Liver (tissue), 9 donors: ENCODE measurements around the gene UNC5B. TPM values are rescaled to one million over a fixed set of nuclear protein-coding genes. Genes with fewer than 3 reads are reported as not detected.

Experiments
- DNase-seq: peaks from one replicate; pipeline ENCODE4 v3.0.0-alpha.2; 2017; ENCODE audit warnings: low spot score
- H3K27ac ChIP-seq, 2 donors: one replicate each; pipeline ENCODE4 v1.7.0; 2013; ENCODE audit warnings: inconsistent platforms in 2 of 2, low read length in 2 of 2, control low read depth in 1 of 2, low read depth in 1 of 2, mild to moderate bottlenecking in 1 of 2
- H3K27me3 ChIP-seq, 4 donors: one replicate each; pipeline versions ENCODE4 v1.6.1 to v1.7.0; 2013; ENCODE audit warnings: low read length in 3 of 4, inconsistent platforms in 1 of 4, mild to moderate bottlenecking in 1 of 4, moderate library complexity in 1 of 4; ENCODE audit not compliant: control insufficient read depth in 4 of 4, insufficient read depth in 4 of 4
- H3K36me3 ChIP-seq, 4 donors: one replicate each; pipeline versions ENCODE4 v1.6.1 to v1.7.0; 2013; ENCODE audit warnings: low read length in 3 of 4, mild to moderate bottlenecking in 3 of 4, low read depth in 1 of 4, moderate library complexity in 1 of 4; ENCODE audit not compliant: control insufficient read depth in 4 of 4, insufficient read depth in 3 of 4
- H3K4me1 ChIP-seq, 4 donors: one replicate each; pipeline versions ENCODE4 v1.6.1 to v1.7.0; 2013; ENCODE audit warnings: low read length in 3 of 4, mild to moderate bottlenecking in 3 of 4, moderate library complexity in 1 of 4; ENCODE audit not compliant: control insufficient read depth in 4 of 4, insufficient read depth in 4 of 4
- H3K4me3 ChIP-seq, 3 donors: one replicate each; pipeline versions ENCODE4 v1.6.1 to v1.7.0; 2013; ENCODE audit warnings: low read length in 3 of 3, control low read depth in 1 of 3, low read depth in 1 of 3, mild to moderate bottlenecking in 1 of 3
- H3K9ac ChIP-seq, 2 donors: one replicate each; pipeline ENCODE4 v1.7.0; 2013; ENCODE audit warnings: low read length in 2 of 2, mild to moderate bottlenecking in 2 of 2, moderate library complexity in 2 of 2, control low read depth in 1 of 2, low read depth in 1 of 2
- H3K9me3 ChIP-seq, 4 donors: one replicate each; pipeline versions ENCODE4 v1.6.1 to v1.7.0; 2013; ENCODE audit warnings: low read length in 3 of 4; ENCODE audit not compliant: control insufficient read depth in 4 of 4
- CTCF ChIP-seq: fragments of 150-350 bp; IDR thresholded peaks from 2 replicates; pipeline ENCODE4 v1.5.1; 2017; ENCODE audit warnings: improper control_type of control experiment, low read depth, low read length; ENCODE audit not compliant: missing input control
- EGR1 ChIP-seq, 2 donors: IDR thresholded peaks; 2 replicates each; pipeline ENCODE4 v1.6.1; 2016 to 2018; ENCODE audit warnings: antibody characterized with exemption in 2 of 2, low read depth in 2 of 2
- FOXA1 ChIP-seq: IDR thresholded peaks from 2 replicates; pipeline ENCODE4 v1.6.1; 2016; ENCODE audit warnings: antibody characterized with exemption
- FOXA2 ChIP-seq: IDR thresholded peaks from 2 replicates; pipeline ENCODE4 v1.6.1; 2016; ENCODE audit warnings: antibody characterized with exemption
- GABPA ChIP-seq, 2 donors: IDR thresholded peaks in 1 of 2; conservative IDR thresholded peaks in 1 of 2; 2 replicates each; pipeline ENCODE4 v1.6.1; 2016; ENCODE audit warnings: antibody characterized with exemption in 2 of 2, mild to moderate bottlenecking in 1 of 2, moderate library complexity in 1 of 2
- HNF4A ChIP-seq, 2 donors: conservative IDR thresholded peaks; 2 replicates each; pipeline ENCODE4 v1.6.1; 2016; ENCODE audit warnings: antibody characterized with exemption in 2 of 2, mild to moderate bottlenecking in 2 of 2
- HNF4G ChIP-seq: IDR thresholded peaks from 2 replicates; pipeline ENCODE4 v1.6.1; 2016; ENCODE audit warnings: antibody characterized with exemption
- JUND ChIP-seq, 2 donors: IDR thresholded peaks; 2 replicates each; pipeline ENCODE4 v1.6.1; 2016; ENCODE audit warnings: antibody characterized with exemption in 2 of 2
- NR2F2 ChIP-seq: IDR thresholded peaks from 2 replicates; pipeline ENCODE4 v1.6.1; 2016; ENCODE audit warnings: antibody characterized with exemption
- RAD21 ChIP-seq, 2 donors: IDR thresholded peaks; 2 replicates each; pipeline ENCODE4 v1.6.1; 2016; ENCODE audit warnings: antibody characterized with exemption in 2 of 2, mild to moderate bottlenecking in 2 of 2
- REST ChIP-seq: IDR thresholded peaks from 2 replicates; pipeline ENCODE4 v1.6.1; 2016; ENCODE audit warnings: antibody characterized with exemption, mild to moderate bottlenecking
- RXRA ChIP-seq, 2 donors: IDR thresholded peaks; 2 replicates each; pipeline ENCODE4 v1.6.1; 2017 to 2018; ENCODE audit warnings: antibody characterized with exemption in 2 of 2, mild to moderate bottlenecking in 1 of 2
- SP1 ChIP-seq: IDR thresholded peaks from 2 replicates; pipeline ENCODE4 v1.6.1; 2018; ENCODE audit warnings: antibody characterized with exemption, mild to moderate bottlenecking
- TAF1 ChIP-seq: conservative IDR thresholded peaks from 2 replicates; pipeline ENCODE4 v1.6.1; 2016; ENCODE audit warnings: antibody characterized with exemption, mild to moderate bottlenecking
- WGBS: extraction: QIAGEN DNeasy Blood & Tissue Kit; methylation state at CpG from one replicate; pipeline ENCODE4 v1.1.7; 2013; 5-methylcytosine and 5-hydroxymethylcytosine counted together
- polyA plus RNA-seq, 2 donors: library from polyadenylated mRNA; stranded (reverse) in 1 of 2; unstranded in 1 of 2; fragments of 200-250 nt in 1 of 2; fragments of >200 nt in 1 of 2; fragmentation: Nextera tagmentation in 1 of 2; extraction: Ambion mirVana in 1 of 2; gene quantifications; one replicate each; pipeline versions ENCODE4 v1.2.1 to v1.2.3, GENCODE V29; 2013 to 2015
- total RNA-seq, 2 donors: library from RNA; depleted of rRNA; stranded (reverse); fragments of >200 nt; gene quantifications; one replicate each; pipeline ENCODE4 v1.2.3, GENCODE V29; 2014
- TF ChIP-seq, protein P1 (sequence below): IDR thresholded peaks from 2 replicates; pipeline ENCODE4 v1.6.1; 2016; ENCODE audit warnings: antibody characterized with exemption
- TF ChIP-seq, protein P2 (sequence below): IDR thresholded peaks from 2 replicates; pipeline ENCODE4 v1.6.1; 2016; ENCODE audit warnings: antibody characterized with exemption
- TF ChIP-seq, protein P3 (sequence below): IDR thresholded peaks from 2 replicates; pipeline ENCODE4 v1.6.1; 2016; ENCODE audit warnings: antibody characterized with exemption
- donor health status: healthy.
- donor health status: healthy.
- donor health status: healthy.
- donor health status: healthy.
- donor health status: healthy.

Gene UNC5B
- total and polyA plus RNA-seq, 4 donors, result 0.56 to 1.8 (median 1.3) TPM

DNA sequence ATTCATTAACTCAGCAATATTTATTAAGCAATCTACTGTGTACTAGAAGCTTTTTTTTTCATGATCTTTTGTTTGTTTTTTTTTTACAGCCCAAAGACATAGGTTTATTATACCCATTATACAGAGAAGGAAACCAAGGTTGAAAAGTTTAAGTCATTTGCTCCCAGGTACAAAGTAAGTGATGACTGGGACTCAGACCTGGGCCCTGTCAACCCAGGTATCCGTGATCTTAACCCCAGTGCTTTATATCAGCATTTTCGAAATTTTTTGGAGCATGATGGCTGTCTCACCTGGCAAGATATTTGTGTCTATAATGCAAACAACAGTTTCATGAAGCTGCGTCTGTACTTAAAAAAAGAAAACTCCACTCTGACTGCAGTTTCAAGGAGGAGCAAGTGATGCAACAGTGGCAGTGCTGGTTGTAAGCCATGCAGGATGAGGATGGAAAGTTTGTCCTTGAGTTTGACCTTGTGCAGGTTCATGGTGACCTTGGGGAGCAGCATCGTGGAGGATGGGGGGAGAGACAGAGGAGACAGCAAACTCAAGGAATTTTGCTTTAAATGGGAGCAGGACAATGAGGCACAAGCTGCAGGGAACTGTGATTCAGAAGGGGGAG lies 118.5 kb downstream of the UNC5B start:
- H3K27me3 ChIP-seq, result no peaks in the 10 kb centered on the region
- TF ChIP-seq EGR1 (IDR thresholded peaks at IDR 0.05; ENCODE audit: low read depth in 2 of 2) (no peak), RAD21 (IDR thresholded peaks at IDR 0.05) (no peak), REST (no peak), CTCF (no peak), TAF1 (no peak), HNF4A (conservative IDR thresholded peaks at IDR 0.05) (no peak), HNF4G (no peak), JUND (IDR thresholded peaks at IDR 0.05) (no peak), FOXA2 (no peak), NR2F2 (no peak), FOXA1 (no peak)
- TF ChIP-seq, protein P1, sequence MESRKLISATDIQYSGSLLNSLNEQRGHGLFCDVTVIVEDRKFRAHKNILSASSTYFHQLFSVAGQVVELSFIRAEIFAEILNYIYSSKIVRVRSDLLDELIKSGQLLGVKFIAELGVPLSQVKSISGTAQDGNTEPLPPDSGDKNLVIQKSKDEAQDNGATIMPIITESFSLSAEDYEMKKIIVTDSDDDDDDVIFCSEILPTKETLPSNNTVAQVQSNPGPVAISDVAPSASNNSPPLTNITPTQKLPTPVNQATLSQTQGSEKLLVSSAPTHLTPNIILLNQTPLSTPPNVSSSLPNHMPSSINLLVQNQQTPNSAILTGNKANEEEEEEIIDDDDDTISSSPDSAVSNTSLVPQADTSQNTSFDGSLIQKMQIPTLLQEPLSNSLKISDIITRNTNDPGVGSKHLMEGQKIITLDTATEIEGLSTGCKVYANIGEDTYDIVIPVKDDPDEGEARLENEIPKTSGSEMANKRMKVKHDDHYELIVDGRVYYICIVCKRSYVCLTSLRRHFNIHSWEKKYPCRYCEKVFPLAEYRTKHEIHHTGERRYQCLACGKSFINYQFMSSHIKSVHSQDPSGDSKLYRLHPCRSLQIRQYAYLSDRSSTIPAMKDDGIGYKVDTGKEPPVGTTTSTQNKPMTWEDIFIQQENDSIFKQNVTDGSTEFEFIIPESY, result no peak
- TF ChIP-seq, protein P2, sequence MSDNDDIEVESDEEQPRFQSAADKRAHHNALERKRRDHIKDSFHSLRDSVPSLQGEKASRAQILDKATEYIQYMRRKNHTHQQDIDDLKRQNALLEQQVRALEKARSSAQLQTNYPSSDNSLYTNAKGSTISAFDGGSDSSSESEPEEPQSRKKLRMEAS, result no peak
- TF ChIP-seq, protein P3, sequence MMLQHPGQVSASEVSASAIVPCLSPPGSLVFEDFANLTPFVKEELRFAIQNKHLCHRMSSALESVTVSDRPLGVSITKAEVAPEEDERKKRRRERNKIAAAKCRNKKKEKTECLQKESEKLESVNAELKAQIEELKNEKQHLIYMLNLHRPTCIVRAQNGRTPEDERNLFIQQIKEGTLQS, result no peak

DNA sequence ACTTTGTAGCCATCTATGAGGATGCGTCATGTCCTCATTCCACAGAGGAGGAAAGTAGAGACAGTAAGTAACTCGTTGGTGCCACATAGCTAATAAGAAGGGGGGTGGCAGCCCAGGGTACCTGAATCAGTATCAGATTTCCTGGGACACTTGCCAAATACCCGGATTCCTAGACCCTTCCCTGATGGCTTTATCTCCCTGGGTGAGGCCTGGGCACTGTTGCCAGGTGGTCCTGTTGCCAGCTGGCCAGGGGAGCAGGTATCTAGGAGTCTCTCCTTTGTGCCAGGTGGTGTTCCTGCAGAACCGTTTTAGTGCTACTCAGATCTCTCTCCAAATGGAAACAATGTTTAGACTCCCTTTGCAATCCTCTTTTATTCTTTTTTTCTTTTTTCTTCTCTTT lies 119.4 kb downstream of the UNC5B start:
- no peak for DNase-seq
- Histone ChIP-seq H3K27ac (no peak overlapping the region), H3K4me1 (peaks cover 23 to 50% (median 37%) of the 10 kb centered on the region in 4 donors), H3K9ac (no peak overlapping the region), H3K9me3 (no peaks in the 10 kb centered on the region), H3K27me3 (no peaks in the 10 kb centered on the region), H3K36me3 (peaks cover 0 to 2% (median 0%) of the 10 kb centered on the region in 4 donors), H3K4me3 (no peak overlapping the region)
- TF ChIP-seq RXRA (IDR thresholded peaks at IDR 0.05) (no peak), FOXA1 (no peak), GABPA (IDR thresholded peaks at IDR 0.05 in 1 of 2, conservative IDR thresholded peaks at IDR 0.05 in 1 of 2) (no peak), JUND (IDR thresholded peaks at IDR 0.05) (no peak), CTCF (no peak), SP1 (no peak), EGR1 (IDR thresholded peaks at IDR 0.05; ENCODE audit: low read depth in 2 of 2) (no peak)
- TF ChIP-seq, protein P3, result no peak
- TF ChIP-seq, protein P1, result no peak
- whole genome bisulfite sequencing, result 49% methylated on average over 4 of the region's 4 CpGs

More for the DNA sequence above, 118.5 kb downstream of the UNC5B start:
- DNase-seq, result no peak
- Histone ChIP-seq H3K9me3 (no peaks in the 10 kb centered on the region), H3K9ac (no peak overlapping the region), H3K4me3 (no peak overlapping the region), H3K36me3 (peaks cover 0 to 2% (median 0%) of the 10 kb centered on the region in 4 donors), H3K4me1 (peaks cover 18 to 44% (median 30%) of the 10 kb centered on the region in 4 donors), H3K27ac (no peak overlapping the region)
- 77% methylated on average over 4 of the region's 4 CpGs for WGBS
